GM18870 (cell line): ENCODE data around the gene C4orf54.

ENCODE experiments used
- ATAC-seq: cut with Tn5 transposase; IDR thresholded peaks from one replicate; pipeline ENCODE4 v1.9.1; 2021; ENCODE audit warnings: moderate library complexity; ENCODE audit not compliant: unreplicated experiment

The C4orf54 gene

GRCh38 chr4:99657798-99658197 is at the start of gene C4orf54:
TSS of gene C4orf54 (minus strand) at chr4:99657828. CDS start at chr4:99654648, 3,180 bp downstream.
- ATAC-seq, result no peak

GRCh38 chr4:99705891-99706290 is 48.3 kb upstream of the C4orf54 start:
- ATAC-seq, result no peak

GRCh38 chr4:99696801-99697200 is 39.2 kb upstream of the C4orf54 start:
- no peak for ATAC-seq

DNA sequence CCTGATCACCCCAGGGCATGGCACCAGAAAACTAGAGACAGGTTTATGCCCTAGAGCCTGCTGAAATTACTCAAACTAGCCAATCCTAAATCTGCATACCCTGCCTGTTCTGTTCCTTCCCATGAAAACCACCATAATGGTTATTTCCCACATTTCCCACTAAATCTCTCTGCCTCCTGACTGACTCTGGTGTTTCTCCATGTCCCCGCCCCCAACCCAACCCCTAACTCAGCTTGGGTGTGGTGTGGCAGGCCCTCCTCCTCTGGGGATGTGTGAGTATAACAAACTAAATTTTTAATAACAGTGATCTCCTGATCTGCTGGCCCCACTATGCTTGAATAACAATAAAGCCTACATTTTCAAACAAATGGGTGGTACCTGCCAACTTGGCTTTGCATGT is 35.5 kb upstream of the C4orf54 start:
- ATAC-seq, result no peak

DNA sequence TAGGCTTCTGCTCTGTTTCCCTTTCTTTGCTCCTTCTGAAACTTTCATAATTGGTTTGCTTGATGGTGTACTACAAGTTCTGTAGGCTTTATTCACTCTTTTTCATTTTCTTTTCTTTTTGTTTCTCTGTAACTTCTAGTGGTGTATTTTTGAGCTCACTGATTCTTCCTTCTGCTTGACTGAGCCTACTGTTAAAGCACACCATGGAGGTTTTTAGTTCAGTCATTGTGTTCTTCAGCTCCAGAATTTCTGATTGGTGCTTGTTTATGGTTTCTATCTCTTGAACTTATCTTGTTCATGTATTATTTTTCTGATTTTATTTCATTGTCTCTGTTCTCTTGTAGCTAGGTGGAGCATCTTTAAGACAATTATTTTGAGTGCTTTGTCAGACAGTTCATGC is 33.4 kb upstream of the C4orf54 start:
- ATAC-seq, result no peak

DNA sequence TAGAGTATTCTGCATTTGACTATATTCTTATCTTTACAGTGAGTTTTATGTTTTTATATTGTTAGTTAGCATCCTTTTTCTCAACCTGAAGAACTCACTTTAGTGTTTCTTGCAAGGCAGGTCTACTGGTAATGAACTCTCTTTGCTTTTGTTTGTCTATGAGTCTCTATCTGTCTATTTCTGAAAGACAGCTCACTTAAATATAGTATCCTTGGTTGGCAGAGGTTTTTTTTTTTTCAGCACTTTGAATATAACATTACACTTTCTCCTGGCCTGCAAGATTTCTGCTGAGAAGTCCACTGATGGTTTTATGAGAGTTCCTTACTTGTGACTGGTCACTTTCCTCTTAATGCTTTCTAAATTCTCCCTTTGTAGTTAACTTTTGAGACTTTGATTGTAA is 32.8 kb upstream of the C4orf54 start:
- no peak for ATAC-seq

GRCh38 chr4:99687120-99687519 is 29.5 kb upstream of the C4orf54 start:
- ATAC-seq, result no peak

- ATAC-seq, result no peak
Observed at GRCh38 chr4:99685234-99685633, 27.6 kb upstream of the C4orf54 start.

GRCh38 chr4:99683895-99684294 is 26.3 kb upstream of the C4orf54 start:
- ATAC-seq, result no peak

GRCh38 chr4:99679976-99680375 is 22.3 kb upstream of the C4orf54 start:
- ATAC-seq, result no peak

GRCh38 chr4:99679204-99679603 is 21.6 kb upstream of the C4orf54 start:
- ATAC-seq, result no peak

GRCh38 chr4:99677161-99677560 is 19.5 kb upstream of the C4orf54 start:
- no peak for ATAC-seq

DNA sequence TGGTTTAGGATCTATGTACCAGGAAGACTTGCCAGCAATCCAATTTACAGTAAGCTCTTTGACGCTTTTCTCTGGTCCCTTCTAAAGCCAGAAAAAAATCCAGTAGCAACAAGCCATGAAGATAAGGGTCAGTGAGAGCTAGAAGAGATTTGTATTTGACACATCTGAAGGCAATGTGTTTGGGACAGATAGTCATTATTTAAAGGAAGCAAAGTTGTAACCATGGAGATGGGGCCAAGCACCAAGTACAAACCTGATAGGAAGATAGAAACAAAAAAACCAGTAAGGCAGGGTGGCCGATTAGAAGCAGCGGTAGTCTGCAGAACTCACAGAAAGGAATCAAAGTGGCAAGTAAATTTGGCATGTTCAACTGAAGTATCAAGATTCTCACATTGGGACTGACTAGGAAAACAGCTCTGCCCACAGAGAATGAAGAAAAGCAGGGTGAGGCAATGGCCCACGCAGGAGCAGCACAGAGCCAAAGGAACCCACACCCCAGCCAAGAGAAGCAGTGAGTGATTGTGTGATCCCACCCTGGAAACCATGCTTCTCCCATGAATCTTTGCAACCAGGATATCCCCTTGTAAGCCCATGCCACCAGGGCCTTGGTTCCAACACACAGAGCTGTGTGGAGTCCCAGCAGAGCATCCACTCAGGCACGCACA is 12.9 kb upstream of the C4orf54 start:
- ATAC-seq, result no peak

GRCh38 chr4:99669084-99669483 is 11.5 kb upstream of the C4orf54 start:
- no peak for ATAC-seq

DNA sequence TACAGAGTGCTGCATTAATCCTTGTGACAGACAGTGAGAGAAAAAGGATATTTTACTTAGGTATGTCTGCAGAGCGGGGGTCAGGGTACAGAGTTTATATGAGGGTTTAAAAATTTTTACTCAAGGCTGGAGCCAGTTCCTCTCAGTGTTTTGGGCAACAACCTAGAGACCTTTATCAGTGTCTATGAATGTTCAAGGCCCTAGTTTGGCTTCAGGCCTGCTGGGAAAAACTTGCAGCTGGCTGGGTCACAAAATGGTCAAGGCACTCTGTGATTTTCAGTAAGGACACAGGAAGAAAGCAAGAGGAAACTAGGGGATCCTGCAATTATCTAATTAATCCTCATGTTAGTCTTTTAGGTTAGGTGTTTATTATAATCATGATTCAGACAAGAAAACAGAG is 10.8 kb upstream of the C4orf54 start:
- ATAC-seq, result no peak

- no peak for ATAC-seq
Observed at GRCh38 chr4:99665983-99666382, 8.4 kb upstream of the C4orf54 start.

DNA sequence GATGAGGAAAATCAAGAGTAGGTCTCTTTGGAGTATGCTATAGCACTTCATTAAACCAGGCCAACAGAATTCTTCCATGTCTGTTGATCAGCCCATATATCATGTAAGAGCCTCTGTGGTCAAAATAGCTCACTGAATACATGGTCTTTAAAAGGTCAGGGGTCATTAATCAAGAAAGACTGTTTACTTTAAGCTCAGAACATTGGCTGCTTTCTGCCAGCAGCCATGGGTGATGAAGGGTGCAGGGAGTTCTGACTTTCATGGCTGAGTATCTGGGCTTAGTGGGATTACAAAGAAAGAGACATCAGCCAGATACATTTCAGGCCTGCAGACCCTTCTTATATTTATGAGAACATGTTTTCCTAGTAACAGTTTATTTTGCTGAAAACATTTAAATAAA is 7.1 kb upstream of the C4orf54 start:
- no peak for ATAC-seq

GRCh38 chr4:99661907-99662306 is 4.3 kb upstream of the C4orf54 start:
- no peak for ATAC-seq

- ATAC-seq, result no peak
Observed at GRCh38 chr4:99658666-99659065, 1.0 kb upstream of the C4orf54 start.

GRCh38 chr4:99655308-99656081 is 2.1 kb downstream of the C4orf54 start:
- ATAC-seq, result no peak

DNA sequence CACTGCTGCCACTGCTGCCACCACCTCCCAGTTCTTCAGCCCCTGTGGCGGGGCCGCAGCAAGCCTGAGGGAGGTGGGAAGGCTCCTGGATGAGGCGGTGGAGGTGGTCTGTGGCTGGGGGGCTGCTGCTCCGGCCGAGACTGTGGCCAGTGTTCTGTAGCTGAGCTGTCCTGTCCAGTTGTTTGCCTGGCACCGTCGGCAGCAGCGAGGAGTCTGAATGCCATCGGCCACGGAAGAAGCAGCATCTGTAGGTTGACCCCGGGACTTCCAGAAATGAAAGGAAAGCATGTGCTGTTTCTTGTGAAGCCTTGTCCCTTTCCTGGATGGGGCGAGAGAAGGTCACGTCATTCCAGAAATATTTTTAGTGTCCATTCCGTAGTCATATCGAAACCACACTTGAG is 3.3 kb downstream of the C4orf54 start:
- ATAC-seq, result no peak

- ATAC-seq, result no peak
Observed at GRCh38 chr4:99653916-99654315, 3.7 kb downstream of the C4orf54 start.
